Prostate gland (tissue), 2 donors: Measurements from ENCODE around the gene CPXM2.

Experiments used
- CTCF ChIP-seq, 4 experiments: fragments of 200-600 bp in 2 of 4; fragments of 450-650 bp in 2 of 4; sonication (generic) in 2 of 4; IDR thresholded peaks; 1 replicate in 3 of 4; 2 replicates in 1 of 4; pipeline ENCODE4 v1.5.1; 2016 to 2019; ENCODE audit warnings: antibody characterized with exemption in 4 of 4, mild to moderate bottlenecking in 2 of 4, moderate library complexity in 2 of 4
- POLR2A ChIP-seq: fragments of 450-650 bp; IDR thresholded peaks from one replicate; pipeline ENCODE4 v1.6.1; 2016; ENCODE audit warnings: antibody characterized with exemption, mild to moderate bottlenecking

- TF ChIP-seq POLR2A (no peak), CTCF (IDR thresholded peaks at IDR 0.05) (no peak)
These were observed 48.8 kb downstream of the CPXM2 start for GRCh38 chr10:123842692-123843385.
